H9 (cell line): ENCODE measurements around the gene CAMTA1. TPM values are rescaled to one million over a fixed set of nuclear protein-coding genes. Genes with fewer than 3 reads are reported as not detected.
A peak's percentile ranks its signal among the peaks of the same experiment; 100 is the strongest.

Experiments
- DNase-seq: peaks from one replicate; pipeline ENCODE4 v3.0.0-alpha.2; 2017
- H2AFZ ChIP-seq: one replicate; pipeline ENCODE4 v1.6.1; 2013; ENCODE audit warnings: mild to moderate bottlenecking, low read length, control low read depth, moderate library complexity
- H2AK5ac ChIP-seq: 2 replicates; pipeline ENCODE4 v1.6.1; 2013; ENCODE audit warnings: low read length, control low read depth, mixed read lengths; ENCODE audit not compliant: insufficient read length
- H2BK120ac ChIP-seq: one replicate; pipeline ENCODE4 v1.6.1; 2013; ENCODE audit warnings: low read depth, mild to moderate bottlenecking, low read length, control low read depth, inconsistent platforms; ENCODE audit not compliant: poor library complexity, severe bottlenecking
- H2BK12ac ChIP-seq: 2 replicates; pipeline ENCODE4 v1.6.1; 2013; ENCODE audit warnings: low read length, control low read depth, mixed read lengths, low read depth; ENCODE audit not compliant: insufficient read length
- H2BK15ac ChIP-seq: 2 replicates; pipeline ENCODE4 v1.6.1; 2013; ENCODE audit warnings: low read depth, low read length, control low read depth
- H2BK20ac ChIP-seq: one replicate; pipeline ENCODE4 v1.6.1; 2013; ENCODE audit warnings: low read depth, mild to moderate bottlenecking, low read length, control low read depth, inconsistent platforms; ENCODE audit not compliant: poor library complexity, severe bottlenecking
- H2BK5ac ChIP-seq: 2 replicates; pipeline ENCODE4 v1.6.1; 2013; ENCODE audit warnings: low read length, control low read depth, mixed read lengths; ENCODE audit not compliant: insufficient read length
- H3K14ac ChIP-seq: 2 replicates; pipeline ENCODE4 v1.6.1; 2013; ENCODE audit warnings: low read length, control low read depth; ENCODE audit not compliant: insufficient read depth
- H3K18ac ChIP-seq: 2 replicates; pipeline ENCODE4 v1.6.1; 2013; ENCODE audit warnings: low read depth, mild to moderate bottlenecking, mixed read lengths, low read length, control low read depth; ENCODE audit not compliant: insufficient read length
- H3K23ac ChIP-seq: 2 replicates; pipeline ENCODE4 v1.6.1; 2013; ENCODE audit warnings: low read length, control low read depth, mixed read lengths, low read depth; ENCODE audit not compliant: insufficient read length
- H3K23me2 ChIP-seq: 2 replicates; pipeline ENCODE4 v1.6.1; 2013; ENCODE audit warnings: low read depth, mild to moderate bottlenecking, mixed read lengths, low read length, control low read depth; ENCODE audit not compliant: insufficient read length, poor library complexity, severe bottlenecking
- H3K27ac ChIP-seq: 2 replicates; pipeline ENCODE4 v1.5.1; 2013; ENCODE audit warnings: low read length, control low read depth, mixed read lengths, low read depth; ENCODE audit not compliant: insufficient read length
- H3K27me3 ChIP-seq: 2 replicates; pipeline ENCODE4 v1.6.1; 2013; ENCODE audit warnings: low read length, control low read depth, inconsistent platforms; ENCODE audit not compliant: insufficient read depth
- H3K4ac ChIP-seq: 2 replicates; pipeline ENCODE4 v1.6.1; 2013; ENCODE audit warnings: low read depth, mild to moderate bottlenecking, control low read depth, inconsistent platforms, low read length, moderate library complexity
- H3K4me1 ChIP-seq: 2 replicates; pipeline ENCODE4 v1.6.1; 2013; ENCODE audit warnings: low read length, control low read depth, inconsistent platforms; ENCODE audit not compliant: insufficient read depth
- H3K4me2 ChIP-seq: 2 replicates; pipeline ENCODE4 v1.6.1; 2013; ENCODE audit warnings: low read length, control low read depth, mixed read lengths; ENCODE audit not compliant: insufficient read length, insufficient read depth
- H3K56ac ChIP-seq: 2 replicates; pipeline ENCODE4 v1.6.1; 2013; ENCODE audit warnings: low read depth, mild to moderate bottlenecking, mixed read lengths, low read length, control low read depth; ENCODE audit not compliant: insufficient read length
- H3K79me1 ChIP-seq: 2 replicates; pipeline ENCODE4 v1.6.1; 2013; ENCODE audit warnings: low read depth, mild to moderate bottlenecking, moderate library complexity, low read length, control low read depth, inconsistent platforms; ENCODE audit not compliant: insufficient read depth, poor library complexity, severe bottlenecking
- H3K79me2 ChIP-seq: 2 replicates; pipeline ENCODE4 v1.6.1; 2013; ENCODE audit warnings: low read length, control low read depth, inconsistent platforms; ENCODE audit not compliant: insufficient read depth
- H3K9ac ChIP-seq: 2 replicates; pipeline ENCODE4 v1.6.1; 2013; ENCODE audit warnings: low read length, control low read depth, mixed read lengths; ENCODE audit not compliant: insufficient read length; ENCODE audit errors: extremely low read depth
- H3K9me3 ChIP-seq: one replicate; pipeline ENCODE4 v1.6.1; 2013; ENCODE audit warnings: low read depth, low read length, inconsistent platforms; ENCODE audit not compliant: control insufficient read depth
- H3T11ph ChIP-seq: one replicate; pipeline ENCODE4 v1.6.1; 2013; ENCODE audit warnings: mild to moderate bottlenecking, low read length, control low read depth, inconsistent platforms
- H4K20me1 ChIP-seq: one replicate; pipeline ENCODE4 v1.6.1; 2013; ENCODE audit not compliant: control insufficient read depth, insufficient read length, insufficient read depth
- H4K5ac ChIP-seq: 2 replicates; pipeline ENCODE4 v1.6.1; 2013; ENCODE audit warnings: low read depth, mild to moderate bottlenecking, mixed read lengths, low read length, control low read depth; ENCODE audit not compliant: insufficient read length
- H4K8ac ChIP-seq: replicated peaks from 2 replicates; pipeline ENCODE4 v1.6.1; 2013; ENCODE audit warnings: low read length, control low read depth, mixed read lengths, low read depth; ENCODE audit not compliant: insufficient read length
- H4K91ac ChIP-seq: 2 replicates; pipeline ENCODE4 v1.6.1; 2013; ENCODE audit warnings: low read depth, mild to moderate bottlenecking, moderate library complexity, mixed read lengths, low read length, control low read depth; ENCODE audit not compliant: insufficient read length
- H3K27ac Mint-ChIP-seq, 3 experiments: 2 replicates in 2 of 3; 3 replicates in 1 of 3; pipeline ENCODE4 v1.8.0; 2020 to 2021; ENCODE audit warnings: mixed read lengths in 3 of 3, mild to moderate bottlenecking in 1 of 3, moderate library complexity in 1 of 3
- H3K27me3 Mint-ChIP-seq: 2 replicates; pipeline ENCODE4 v1.8.0; 2021; ENCODE audit warnings: low read depth, mild to moderate bottlenecking, moderate library complexity, mixed read lengths
- H3K36me3 Mint-ChIP-seq, 3 experiments: 2 replicates in 2 of 3; 3 replicates in 1 of 3; pipeline ENCODE4 v1.8.0; 2020 to 2021; ENCODE audit warnings: low read depth in 3 of 3, mixed read lengths in 3 of 3; ENCODE audit not compliant: insufficient read depth in 1 of 3
- H3K4me1 Mint-ChIP-seq, 2 experiments: 2 replicates each; pipeline ENCODE4 v1.8.0; 2020; ENCODE audit warnings: mixed read lengths in 2 of 2
- H3K4me3 Mint-ChIP-seq, 2 experiments: 2 replicates in 1 of 2; 3 replicates in 1 of 2; pipeline ENCODE4 v1.8.0; 2020 to 2021; ENCODE audit warnings: mild to moderate bottlenecking in 2 of 2, mixed read lengths in 2 of 2, moderate library complexity in 1 of 2
- H3K9me3 Mint-ChIP-seq, 2 experiments: 2 replicates in 1 of 2; 3 replicates in 1 of 2; pipeline ENCODE4 v1.8.0; 2020; ENCODE audit warnings: mild to moderate bottlenecking in 2 of 2, mixed read lengths in 2 of 2, moderate library complexity in 1 of 2
- CTCF ChIP-seq: fragments of 200-600 bp; sonication (generic); conservative IDR thresholded peaks from 3 replicates; pipeline ENCODE4 v1.8.0; 2021; ENCODE audit warnings: antibody characterized with exemption, mild to moderate bottlenecking
- WGBS: extraction: QIAGEN DNeasy Blood & Tissue Kit; methylation state at CpG from one replicate; pipeline ENCODE4 v1.1.7; 2013; ENCODE audit warnings: missing lambda C conversion rate, low lambda C conversion rate, mixed read lengths; ENCODE audit not compliant: insufficient read length; ENCODE audit errors: extremely low coverage; 5-methylcytosine and 5-hydroxymethylcytosine counted together
- total RNA-seq: library from RNA; stranded (reverse); gene quantifications from 2 replicates; pipeline ENCODE4 v1.2.1, GENCODE V29; 2021

Gene CAMTA1
- total RNA-seq, 1 experiment from 2014 or later = 115 TPM

- 0 out of 2 replicates have a peak, but pooled peaks cover 2% of the 10 kb centered on the region for H3K4me1 ChIP-seq
- H2BK120ac ChIP-seq = no peak overlapping the region
- H4K91ac ChIP-seq = no peak overlapping the region
- no peak overlapping the region for H3K9ac ChIP-seq
- TF ChIP-seq CTCF = no peak
- H3K4me3 Mint-ChIP-seq = no peak overlapping the region
- H3K23me2 ChIP-seq = no peaks in the 10 kb centered on the region
- no CpG with 5 or more reads among the region's 4 CpGs for WGBS
- H3K56ac ChIP-seq = no peak overlapping the region
- no peak overlapping the region for H2BK15ac ChIP-seq
- no peak overlapping the region for H3K4ac ChIP-seq
- H4K8ac ChIP-seq = no peak overlapping the region
- H2BK12ac ChIP-seq = no peak overlapping the region
- no peaks in the 10 kb centered on the region for H3K27me3 Mint-ChIP-seq
- H3K23ac ChIP-seq = no peak overlapping the region
- H3K4me2 ChIP-seq = no peak overlapping the region
- no peaks in the 10 kb centered on the region for H3K9me3 ChIP-seq
- H2BK5ac ChIP-seq = no peak overlapping the region
- H3K14ac ChIP-seq = no peak overlapping the region
- peaks cover 0 to 4% (median 2%) of the 10 kb centered on the region in 3 experiments; a peak in 5 of 7 replicates for H3K36me3 Mint-ChIP-seq
- no peaks in the 10 kb centered on the region for H3K9me3 Mint-ChIP-seq
- H3K79me1 ChIP-seq = no peaks in the 10 kb centered on the region
- H3K27me3 ChIP-seq = no peaks in the 10 kb centered on the region
- no peak overlapping the region for H3K27ac ChIP-seq
- no peak overlapping the region for H2BK20ac ChIP-seq
- no peaks in the 10 kb centered on the region for H4K20me1 ChIP-seq
- no peaks in the 10 kb centered on the region for H3K79me2 ChIP-seq
- H3T11ph ChIP-seq = no peak overlapping the region
- no peak for DNase-seq
- H2AK5ac ChIP-seq = no peak overlapping the region
- H3K18ac ChIP-seq = no peak overlapping the region
- H4K5ac ChIP-seq = no peak overlapping the region
- H2AFZ ChIP-seq = no peak overlapping the region
- H3K27ac Mint-ChIP-seq = 0 out of 7 replicates have a peak overlapping the region, but pooled peaks of 1 of the 3 experiments have one; percentile 32
- peaks cover 24 to 28% of the 10 kb centered on the region in 2 experiments for H3K4me1 Mint-ChIP-seq
Measured at GRCh38 chr1:6873298-6874015, 88.2 kb downstream of the CAMTA1 start.
